PFSK-1 (cell line): ENCODE results near the gene TM9SF1.

Experiments used
- FOXP2 ChIP-seq: optimal IDR thresholded peaks from 2 replicates; pipeline ENCODE3; 2011; ENCODE audit warnings: borderline replicate concordance, control low read depth, inconsistent platforms; ENCODE audit not compliant: insufficient read depth; ENCODE audit errors: extremely low read length, extremely low read depth
- POLR2AphosphoS5 ChIP-seq: IDR thresholded peaks from 2 replicates; pipeline ENCODE4 v1.6.1; 2012; ENCODE audit warnings: low read depth, mild to moderate bottlenecking, control low read depth, low read length, moderate library complexity
- SIN3A ChIP-seq: IDR thresholded peaks from 2 replicates; pipeline ENCODE4 v1.6.1; 2012; ENCODE audit warnings: mild to moderate bottlenecking, low read length, moderate library complexity, borderline replicate concordance; ENCODE audit not compliant: insufficient read depth
- TAF1 ChIP-seq: IDR thresholded peaks from 2 replicates; pipeline ENCODE4 v1.6.1; 2012; ENCODE audit warnings: low read length, control low read depth, borderline replicate concordance; ENCODE audit not compliant: insufficient read depth
- TF ChIP-seq, protein P1 (sequence below), 2 experiments: IDR thresholded peaks; 2 replicates each; pipeline versions ENCODE4 v1.6.1 to v1.8.0; 2011 to 2012; ENCODE audit warnings: low read depth in 2 of 2, low read length in 2 of 2, control low read depth in 1 of 2, inconsistent platforms in 1 of 2, mild to moderate bottlenecking in 1 of 2, moderate library complexity in 1 of 2; ENCODE audit not compliant: insufficient read depth in 1 of 2

The TM9SF1 gene

DNA sequence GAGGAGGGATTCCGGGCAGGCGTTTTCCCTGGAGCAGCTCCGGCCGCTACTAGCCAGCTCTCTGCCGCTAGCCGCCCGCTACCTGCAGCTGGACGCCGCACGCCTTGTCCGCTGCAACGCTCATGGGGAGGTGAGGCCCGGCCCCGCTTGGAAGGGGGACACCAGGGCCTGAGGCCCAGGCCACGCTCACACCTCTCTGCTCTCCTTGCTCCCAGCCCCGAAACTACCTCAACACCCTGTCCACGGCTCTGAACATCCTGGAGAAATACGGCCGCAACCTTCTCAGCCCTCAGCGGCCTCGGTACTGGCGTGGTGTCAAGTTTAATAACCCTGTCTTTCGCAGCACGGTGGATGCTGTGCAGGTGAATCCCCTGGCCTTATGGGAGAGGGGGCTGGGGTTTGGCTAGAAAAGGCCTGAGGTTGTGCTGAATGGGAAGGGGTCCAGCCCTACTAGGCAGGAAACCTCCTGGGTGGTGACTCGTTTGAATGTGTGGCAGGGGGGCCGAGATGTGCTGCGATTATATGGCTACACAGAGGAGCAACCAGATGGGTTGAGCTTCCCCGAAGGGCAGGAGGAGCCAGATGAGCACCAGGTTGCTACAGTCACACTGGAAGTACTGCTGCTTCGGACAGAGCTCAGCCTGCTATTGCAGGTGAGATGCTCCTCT lies 47.3 kb downstream of the TM9SF1 start:
- TF ChIP-seq FOXP2 (no peak), POLR2AphosphoS5 (no peak), TAF1 (no peak), SIN3A (no peak)
- TF ChIP-seq, protein P1, sequence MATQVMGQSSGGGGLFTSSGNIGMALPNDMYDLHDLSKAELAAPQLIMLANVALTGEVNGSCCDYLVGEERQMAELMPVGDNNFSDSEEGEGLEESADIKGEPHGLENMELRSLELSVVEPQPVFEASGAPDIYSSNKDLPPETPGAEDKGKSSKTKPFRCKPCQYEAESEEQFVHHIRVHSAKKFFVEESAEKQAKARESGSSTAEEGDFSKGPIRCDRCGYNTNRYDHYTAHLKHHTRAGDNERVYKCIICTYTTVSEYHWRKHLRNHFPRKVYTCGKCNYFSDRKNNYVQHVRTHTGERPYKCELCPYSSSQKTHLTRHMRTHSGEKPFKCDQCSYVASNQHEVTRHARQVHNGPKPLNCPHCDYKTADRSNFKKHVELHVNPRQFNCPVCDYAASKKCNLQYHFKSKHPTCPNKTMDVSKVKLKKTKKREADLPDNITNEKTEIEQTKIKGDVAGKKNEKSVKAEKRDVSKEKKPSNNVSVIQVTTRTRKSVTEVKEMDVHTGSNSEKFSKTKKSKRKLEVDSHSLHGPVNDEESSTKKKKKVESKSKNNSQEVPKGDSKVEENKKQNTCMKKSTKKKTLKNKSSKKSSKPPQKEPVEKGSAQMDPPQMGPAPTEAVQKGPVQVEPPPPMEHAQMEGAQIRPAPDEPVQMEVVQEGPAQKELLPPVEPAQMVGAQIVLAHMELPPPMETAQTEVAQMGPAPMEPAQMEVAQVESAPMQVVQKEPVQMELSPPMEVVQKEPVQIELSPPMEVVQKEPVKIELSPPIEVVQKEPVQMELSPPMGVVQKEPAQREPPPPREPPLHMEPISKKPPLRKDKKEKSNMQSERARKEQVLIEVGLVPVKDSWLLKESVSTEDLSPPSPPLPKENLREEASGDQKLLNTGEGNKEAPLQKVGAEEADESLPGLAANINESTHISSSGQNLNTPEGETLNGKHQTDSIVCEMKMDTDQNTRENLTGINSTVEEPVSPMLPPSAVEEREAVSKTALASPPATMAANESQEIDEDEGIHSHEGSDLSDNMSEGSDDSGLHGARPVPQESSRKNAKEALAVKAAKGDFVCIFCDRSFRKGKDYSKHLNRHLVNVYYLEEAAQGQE (IDR thresholded peaks at IDR 0.05; ENCODE audit: insufficient read depth in 1 of 2, low read depth in 2 of 2, low read length in 2 of 2): no peak

DNA sequence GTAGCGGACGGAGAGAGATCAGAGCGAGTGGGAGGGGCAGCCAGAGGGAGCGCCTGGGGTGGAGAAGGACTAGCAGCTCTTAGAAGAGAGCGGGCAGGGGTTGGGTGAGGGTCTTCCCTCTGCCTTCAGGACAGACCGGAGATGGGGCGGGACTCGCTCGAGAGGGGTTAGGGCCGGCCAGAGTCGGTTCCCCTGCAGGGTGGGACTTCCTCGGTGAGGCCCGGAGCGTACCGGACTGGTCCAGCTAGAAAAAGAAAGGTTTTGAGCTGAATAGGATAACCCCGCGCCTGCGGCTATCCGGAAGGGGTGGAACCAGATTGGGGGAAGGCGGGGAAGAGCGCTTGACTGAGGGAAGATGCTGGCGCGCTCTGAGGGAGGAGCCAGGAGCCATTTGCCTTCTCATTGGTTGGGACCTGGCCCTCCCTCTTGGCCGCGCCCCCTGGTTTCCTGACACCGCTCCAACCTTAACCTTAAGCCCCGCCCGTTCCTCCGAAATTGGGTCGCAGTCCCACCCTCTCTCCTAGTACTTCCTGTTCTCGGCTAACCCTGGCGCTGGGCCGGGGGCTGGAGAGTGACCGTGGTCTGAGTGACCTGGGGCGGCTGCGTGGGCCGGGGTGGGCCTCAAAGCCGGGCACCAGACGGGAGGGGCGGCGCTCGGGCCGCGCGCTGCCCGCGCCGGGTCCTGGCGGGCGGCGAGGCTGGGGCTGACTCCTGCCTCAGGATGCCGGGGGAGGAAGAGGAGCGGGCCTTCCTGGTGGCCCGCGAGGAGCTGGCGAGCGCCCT lies 48.1 kb downstream of the TM9SF1 start, which contains the start of gene RNF31:
TSS of gene RNF31 (plus strand) at position 521 of the 783 bp plus-strand sequence. CDS start at position 722, 201 bp downstream.
- TF ChIP-seq FOXP2 (no peak), TAF1 (peak; percentile 45; the same call in 1 of the 2 replicates), POLR2AphosphoS5 (peak; percentile 62; the same call in 1 of the 2 replicates)

DNA sequence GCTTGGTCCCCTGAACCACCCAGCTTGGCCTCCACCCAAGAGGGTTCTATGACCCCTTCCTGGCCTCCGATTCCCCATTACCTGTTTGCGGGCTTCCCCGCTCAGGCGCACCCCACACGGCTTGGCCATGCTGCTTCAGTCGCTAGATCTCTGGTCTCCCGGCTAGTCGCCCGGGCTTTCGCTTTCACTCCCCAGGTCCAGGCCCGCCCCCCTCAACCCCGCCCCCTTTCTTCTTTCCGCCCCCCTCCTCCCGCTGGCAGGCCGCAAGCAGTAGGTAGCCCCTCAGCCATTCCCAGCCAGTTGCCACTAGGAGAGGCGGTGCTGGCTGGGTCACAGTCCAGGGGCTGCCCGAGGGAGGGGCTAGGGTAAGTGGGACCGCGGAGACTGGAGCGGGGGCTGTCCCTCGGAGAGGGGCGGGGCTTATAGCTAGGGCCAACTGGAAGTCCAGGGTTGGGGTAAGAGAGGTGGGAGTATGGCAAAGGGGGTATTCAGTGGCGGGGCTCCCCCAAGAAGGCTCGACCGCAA lies 48.7 kb downstream of the TM9SF1 start, which contains the start of gene PSME2:
TSS of gene PSME2 (minus strand) at position 158 of the 525 bp plus-strand sequence. CDS start at position 129, 29 bp downstream.
- TF ChIP-seq, protein P1 (IDR thresholded peaks at IDR 0.05; ENCODE audit: insufficient read depth in 1 of 2, low read depth in 2 of 2, low read length in 2 of 2): no peak
- TF ChIP-seq TAF1 (no peak), FOXP2 (no peak), POLR2AphosphoS5 (no peak; the same call in 1 of the 2 replicates), SIN3A (no peak)

DNA sequence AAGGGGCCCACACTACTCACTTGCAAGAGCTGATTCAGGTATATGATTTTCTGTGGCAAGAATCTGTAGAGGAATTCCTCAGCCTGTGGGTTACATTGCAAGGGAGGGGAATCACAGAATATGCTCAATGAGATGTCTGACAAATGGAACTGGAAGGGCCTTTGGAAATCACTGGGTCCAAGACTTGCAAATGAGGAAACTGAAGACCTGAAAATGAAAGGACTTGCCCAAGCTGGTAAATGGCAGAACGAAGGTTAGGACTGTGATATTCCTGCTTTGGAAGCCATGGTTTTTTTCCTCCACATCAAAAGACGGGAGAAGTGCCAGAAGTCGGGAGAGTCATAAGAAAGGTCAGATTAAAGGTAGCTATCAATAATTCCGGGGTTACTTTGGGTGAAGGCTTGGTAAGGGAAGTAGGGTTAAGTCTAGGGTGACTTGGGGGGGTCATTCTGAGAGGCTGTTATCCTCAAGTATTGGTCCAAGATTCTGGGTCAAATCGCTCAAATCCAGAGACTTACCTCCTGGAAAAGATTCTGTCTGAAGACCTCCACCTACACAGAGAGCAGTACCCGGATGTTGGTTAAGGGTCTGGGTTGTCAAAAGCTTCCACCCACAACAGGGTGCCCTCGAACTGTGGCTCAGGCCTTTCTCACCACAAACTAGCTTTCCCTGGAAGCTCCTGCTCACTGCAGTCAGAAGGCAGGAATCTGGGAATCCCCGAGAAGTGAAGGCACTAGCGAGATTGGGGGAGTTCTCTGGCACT lies 49.4 kb downstream of the TM9SF1 start:
- TF ChIP-seq TAF1: no peak
- TF ChIP-seq, protein P1 (IDR thresholded peaks at IDR 0.05; ENCODE audit: insufficient read depth in 1 of 2, low read depth in 2 of 2, low read length in 2 of 2): no peak
- TF ChIP-seq FOXP2: no peak
- TF ChIP-seq SIN3A: no peak
- TF ChIP-seq POLR2AphosphoS5: no peak

DNA sequence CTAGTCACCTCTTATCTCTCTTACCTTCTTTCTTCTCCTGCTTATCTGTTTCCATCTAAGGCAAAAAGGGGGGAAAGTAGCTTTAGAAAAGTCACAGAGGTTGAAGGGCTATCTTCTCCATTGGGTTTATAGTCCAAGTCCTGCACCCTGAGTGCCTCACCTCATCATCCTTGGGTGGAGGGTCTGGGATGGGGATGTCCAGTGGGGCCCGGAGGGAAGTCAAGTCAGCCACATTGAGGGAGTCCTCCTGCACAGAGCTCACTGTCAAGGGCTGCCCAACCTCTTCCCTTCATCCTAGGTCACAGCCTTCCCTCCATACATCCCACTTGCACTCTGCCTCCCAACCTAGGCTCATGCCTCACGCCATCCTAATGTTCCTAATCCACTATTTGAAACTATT lies 50.0 kb downstream of the TM9SF1 start:
- TF ChIP-seq, protein P1 (IDR thresholded peaks at IDR 0.05; ENCODE audit: insufficient read depth in 1 of 2, low read depth in 2 of 2, low read length in 2 of 2): no peak
- TF ChIP-seq TAF1 (no peak), FOXP2 (no peak), POLR2AphosphoS5 (no peak), SIN3A (no peak)
